HL-60 (cell line): ENCODE results near the gene POC1B.

Source experiments
- CTCF ChIP-seq: IDR thresholded peaks from one replicate; pipeline ENCODE4 v1.5.1; 2011; ENCODE audit warnings: low read length, control low read depth, inconsistent platforms; ENCODE audit not compliant: insufficient read depth
- POLR2AphosphoS5 ChIP-seq: IDR thresholded peaks from 2 replicates; pipeline ENCODE4 v1.6.1; 2012; ENCODE audit warnings: low read depth
- REST ChIP-seq: IDR thresholded peaks from 2 replicates; pipeline ENCODE4 v1.6.1; 2012; ENCODE audit warnings: low read depth; ENCODE audit not compliant: insufficient replicate concordance

GRCh38 chr12:89372584-89373370 is 153.1 kb downstream of the POC1B start:
- TF ChIP-seq CTCF, result no peak
- TF ChIP-seq POLR2AphosphoS5, result no peak
- TF ChIP-seq REST, result no peak
